PC-3 (cell line): ENCODE results near the gene BCR. TPM values are rescaled to one million over a fixed set of nuclear protein-coding genes. Genes with fewer than 3 reads are reported as not detected.

Experiments used
- ATAC-seq: fragments of 200-7000 bp; cut with Tn5 transposase; 2 replicates; pipeline ENCODE4 v1.9.1; 2020; ENCODE audit warnings: mild to moderate bottlenecking, moderate library complexity
- BruUV-seq: library from RNA; stranded (reverse); fragments of 400-500 nt; replicated peaks from 2 replicates; lab custom pipeline; 2021; lab: Mats Ljungman, UMichigan
- CTCF ChIA-PET: fragments of 300-600 bp; sonication (Branson Sonifier 250); formaldehyde crosslinking; loops from one replicate; lab custom pipeline; 2022; ENCODE audit warnings: antibody characterized with exemption; lab: Charles Lee
- POLR2A ChIA-PET: fragments of 300-600 bp; sonication (Branson Sonifier 250); formaldehyde crosslinking; loops from one replicate; lab custom pipeline; 2022; ENCODE audit warnings: antibody characterized with exemption; ENCODE audit not compliant: unreplicated experiment; lab: Charles Lee
- DNase-seq: peaks from one replicate; pipeline ENCODE4 v3.0.0-alpha.2; 2015
- H2AFZ ChIP-seq: fragments of 300-600 bp; sonication (generic); 2 replicates; pipeline ENCODE4 v1.6.0; 2016; ENCODE audit warnings: antibody characterized with exemption, low read length
- H3F3A ChIP-seq: fragments of 300-600 bp; sonication (generic); one replicate; pipeline ENCODE4 v1.6.0; 2017; ENCODE audit warnings: antibody characterized with exemption, low read length, control low read depth, mild to moderate bottlenecking; ENCODE audit not compliant: unreplicated experiment
- H3K27ac ChIP-seq: fragments of 300-600 bp; sonication (generic); 2 replicates; pipeline ENCODE4 v1.5.1; 2016; ENCODE audit warnings: mild to moderate bottlenecking, low read length
- H3K27me3 ChIP-seq: fragments of 300-600 bp; sonication (generic); 2 replicates; pipeline ENCODE4 v1.6.1; 2016; ENCODE audit warnings: low read length, mixed read lengths
- H3K36me3 ChIP-seq: fragments of 300-600 bp; sonication (generic); 2 replicates; pipeline ENCODE4 v1.6.1; 2016; ENCODE audit warnings: low read depth, mixed run types, low read length, mixed read lengths
- H3K4me1 ChIP-seq: fragments of 300-600 bp; sonication (generic); 2 replicates; pipeline ENCODE4 v1.5.1; 2016; ENCODE audit warnings: low read length; ENCODE audit not compliant: insufficient read depth
- H3K4me2 ChIP-seq: fragments of 300-600 bp; sonication (generic); 2 replicates; pipeline ENCODE4 v1.6.0; 2016; ENCODE audit warnings: low read length
- H3K4me3 ChIP-seq: fragments of 300-600 bp; sonication (generic); 2 replicates; pipeline ENCODE4 v1.5.1; 2016; ENCODE audit warnings: mild to moderate bottlenecking, low read length, mixed read lengths
- H3K79me2 ChIP-seq: fragments of 300-600 bp; sonication (generic); 2 replicates; pipeline ENCODE4 v1.6.1; 2017; ENCODE audit warnings: low read length, mixed read lengths
- H3K9ac ChIP-seq: fragments of 300-600 bp; sonication (generic); 2 replicates; pipeline ENCODE4 v1.6.0; 2016; ENCODE audit warnings: mild to moderate bottlenecking, low read length
- H3K9me2 ChIP-seq: fragments of 300-600 bp; sonication (generic); replicated peaks from 2 replicates; pipeline ENCODE4 v1.6.1; 2016; ENCODE audit warnings: mixed run types, low read length, mixed read lengths
- H3K9me3 ChIP-seq: fragments of 300-600 bp; sonication (generic); 2 replicates; pipeline ENCODE4 v1.6.1; 2016; ENCODE audit warnings: low read length, mixed read lengths
- H4K20me1 ChIP-seq: fragments of 300-600 bp; sonication (generic); 2 replicates; pipeline ENCODE4 v1.6.1; 2016; ENCODE audit warnings: low read length, mixed read lengths
- CTCF ChIP-seq: fragments of 300-600 bp; sonication (generic); conservative IDR thresholded peaks from 2 replicates; pipeline ENCODE4 v1.5.1; 2017; ENCODE audit warnings: antibody characterized with exemption, low read depth, mild to moderate bottlenecking, low read length
- EZH2 ChIP-seq: fragments of 300-600 bp; sonication (generic); IDR thresholded peaks from one replicate; pipeline ENCODE4 v1.6.1; 2017; ENCODE audit warnings: antibody characterized with exemption, mild to moderate bottlenecking, low read length; ENCODE audit not compliant: unreplicated experiment
- EZH2phosphoT487 ChIP-seq: fragments of 300-600 bp; sonication (generic); IDR thresholded peaks from 2 replicates; pipeline ENCODE4 v1.6.1; 2018; ENCODE audit warnings: mild to moderate bottlenecking, antibody characterized with exemption, low read length, borderline replicate concordance
- intact Hi-C: fragments of 100-400 bp; cut with micrococcal nuclease; formaldehyde crosslinking; loops from 2 replicates; pipeline ENCODE4 v1.9.0; 2023
- total RNA-seq: library from RNA; depleted of rRNA; stranded (reverse); fragments of >200 nt; gene quantifications from 2 replicates; pipeline ENCODE4 v1.2.3, GENCODE V29; 2014

BCR gene
- total RNA-seq, 1 experiment from 2014 or later, result 36.8 TPM

- POLR2A ChIA-PET, result no interaction called here
- intact Hi-C loops, result no loop called here
- Histone ChIP-seq H3K9me3 (no peaks in the 10 kb centered on the region), H3K4me2 (no peak overlapping the region), H3K4me3 (no peak overlapping the region), H3K36me3 (no peaks in the 10 kb centered on the region), H3K9me2 (no peaks in the 10 kb centered on the region), H3K79me2 (peaks cover 88% of the 10 kb centered on the region), H3K27me3 (no peaks in the 10 kb centered on the region), H2AFZ (no peak overlapping the region), H3K4me1 (no peaks in the 10 kb centered on the region), H3K9ac (no peak overlapping the region), H4K20me1 (no peaks in the 10 kb centered on the region), H3K27ac (no peak overlapping the region), H3F3A (no peaks in the 10 kb centered on the region)
- BruUV-seq, result no TSS peak
- ATAC-seq (no peak), DNase-seq (no peak)
- CTCF ChIA-PET, result no interaction called here
- TF ChIP-seq EZH2phosphoT487 (no peak), EZH2 (no peak), CTCF (no peak)
Observed at GRCh38 chr22:23236026-23236425, 55.7 kb downstream of the BCR start.

- H4K20me1 ChIP-seq, result no peaks in the 10 kb centered on the region
- H3K9me3 ChIP-seq, result no peaks in the 10 kb centered on the region
- no peaks in the 10 kb centered on the region for H3F3A ChIP-seq
- no peak overlapping the region for H3K27ac ChIP-seq
- H3K4me2 ChIP-seq, result no peak overlapping the region
- peaks cover 91% of the 10 kb centered on the region for H3K79me2 ChIP-seq
- no peak overlapping the region for H2AFZ ChIP-seq
- no peak overlapping the region for H3K9ac ChIP-seq
- no peak for TF ChIP-seq EZH2phosphoT487
- no peak for TF ChIP-seq CTCF
- TF ChIP-seq EZH2, result no peak
- no TSS peak for BruUV-seq
- no peaks in the 10 kb centered on the region for H3K36me3 ChIP-seq
- H3K4me1 ChIP-seq, result no peaks in the 10 kb centered on the region
- H3K9me2 ChIP-seq, result no peaks in the 10 kb centered on the region
- no peaks in the 10 kb centered on the region for H3K27me3 ChIP-seq
- H3K4me3 ChIP-seq, result no peak overlapping the region
- ChIA-PET POLR2A (no interaction called here), CTCF (no interaction called here)
- DNase-seq (no peak), ATAC-seq (no peak)
- intact Hi-C loops, result no loop called here
Observed at GRCh38 chr22:23236440-23237184, 56.3 kb downstream of the BCR start.

DNA sequence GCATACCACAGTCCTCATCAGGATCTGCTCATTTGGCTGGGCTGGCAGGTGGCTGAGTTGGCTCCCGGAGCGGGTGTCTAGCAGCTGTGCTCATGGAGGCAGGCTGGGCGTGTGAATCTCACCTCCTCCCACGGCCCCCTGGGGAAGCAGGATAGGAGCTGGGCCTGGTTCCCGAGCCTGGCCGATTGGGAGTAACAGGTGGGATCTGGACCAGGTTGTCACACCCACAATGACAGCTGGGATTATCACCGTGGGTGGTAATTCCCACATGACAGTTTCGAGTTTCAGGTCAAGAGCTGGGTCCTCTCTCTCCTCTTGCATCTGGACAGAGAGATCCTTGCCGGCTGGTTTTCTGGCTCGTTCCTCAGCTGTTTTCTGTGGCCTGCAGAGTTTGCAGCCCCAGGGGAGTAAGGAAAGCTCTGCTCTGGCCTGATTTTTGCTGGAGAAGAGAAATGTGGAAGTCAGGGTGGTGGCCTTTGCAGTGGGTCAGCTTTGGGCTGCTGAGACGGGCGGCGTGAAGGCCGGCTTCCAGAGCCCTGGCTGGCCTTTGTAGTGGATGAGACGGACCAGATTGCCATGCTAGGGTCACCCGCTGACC, 57.0 kb downstream of the BCR start:
- ChIA-PET POLR2A (no interaction called here), CTCF (no interaction called here)
- no peaks in the 10 kb centered on the region for H3F3A ChIP-seq
- H3K27ac ChIP-seq, result no peak overlapping the region
- ATAC-seq (no peak), DNase-seq (no peak)
- H3K79me2 ChIP-seq, result peaks cover 90% of the 10 kb centered on the region
- H2AFZ ChIP-seq, result no peak overlapping the region
- no peaks in the 10 kb centered on the region for H3K9me3 ChIP-seq
- H3K9me2 ChIP-seq, result no peaks in the 10 kb centered on the region
- BruUV-seq, result no TSS peak
- H3K4me2 ChIP-seq, result no peak overlapping the region
- no peaks in the 10 kb centered on the region for H3K27me3 ChIP-seq
- no peak overlapping the region for H3K9ac ChIP-seq
- no peaks in the 10 kb centered on the region for H3K36me3 ChIP-seq
- intact Hi-C loops, result no loop called here
- no peaks in the 10 kb centered on the region for H4K20me1 ChIP-seq
- H3K4me1 ChIP-seq, result no peaks in the 10 kb centered on the region
- no peak for TF ChIP-seq CTCF
- no peak for TF ChIP-seq EZH2phosphoT487
- TF ChIP-seq EZH2, result no peak
- no peak overlapping the region for H3K4me3 ChIP-seq
